IPS DF 4.7 (cell line): ENCODE results near the gene RPS3.

Experiments
- DNase-seq: peaks from one replicate; pipeline ENCODE4 v3.0.0-alpha.2; 2013; ENCODE audit warnings: low spot score; ENCODE audit errors: extremely low read depth

RPS3 gene

GRCh38 chr11:75434886-75435570, 35.7 kb downstream of the RPS3 start:
- no peak for DNase-seq

DNA sequence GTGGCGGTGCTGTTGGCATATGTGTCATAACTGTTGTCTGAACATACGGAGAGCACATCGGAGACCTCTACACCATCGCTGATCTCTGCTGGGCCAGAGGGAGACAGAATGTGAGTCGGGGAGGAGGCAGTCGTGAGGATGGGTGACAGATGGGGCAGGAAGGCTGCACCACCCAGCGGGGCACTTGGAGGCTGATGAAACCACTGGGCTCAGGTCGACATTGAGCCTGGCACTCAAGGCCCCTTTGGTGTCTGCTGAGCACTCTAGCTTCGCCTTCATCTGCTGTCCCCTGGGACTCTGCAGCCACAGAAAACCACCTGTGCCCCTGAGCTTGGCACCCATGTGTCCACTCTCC, 36.2 kb downstream of the RPS3 start:
- no peak for DNase-seq

DNA sequence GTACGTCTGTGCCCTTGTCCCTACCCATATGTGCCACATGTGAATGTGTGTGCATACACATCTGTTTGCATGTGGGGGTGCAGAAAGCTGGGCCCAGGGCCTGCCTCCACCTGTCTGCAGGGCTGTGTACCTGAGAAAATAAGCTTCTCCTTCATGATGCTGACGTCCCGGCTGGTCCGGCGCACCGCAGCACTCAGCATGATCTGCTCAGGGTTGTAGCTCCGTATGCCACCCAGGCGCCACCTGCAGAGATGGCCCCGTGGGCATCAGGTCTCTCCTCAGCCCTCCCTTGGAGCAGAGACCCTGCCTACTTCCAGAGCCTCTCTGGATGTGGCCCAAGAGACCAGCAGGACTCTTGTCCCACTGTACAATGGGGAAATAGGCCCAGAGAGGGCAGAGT, 37.5 kb downstream of the RPS3 start:
- no peak for DNase-seq

DNA sequence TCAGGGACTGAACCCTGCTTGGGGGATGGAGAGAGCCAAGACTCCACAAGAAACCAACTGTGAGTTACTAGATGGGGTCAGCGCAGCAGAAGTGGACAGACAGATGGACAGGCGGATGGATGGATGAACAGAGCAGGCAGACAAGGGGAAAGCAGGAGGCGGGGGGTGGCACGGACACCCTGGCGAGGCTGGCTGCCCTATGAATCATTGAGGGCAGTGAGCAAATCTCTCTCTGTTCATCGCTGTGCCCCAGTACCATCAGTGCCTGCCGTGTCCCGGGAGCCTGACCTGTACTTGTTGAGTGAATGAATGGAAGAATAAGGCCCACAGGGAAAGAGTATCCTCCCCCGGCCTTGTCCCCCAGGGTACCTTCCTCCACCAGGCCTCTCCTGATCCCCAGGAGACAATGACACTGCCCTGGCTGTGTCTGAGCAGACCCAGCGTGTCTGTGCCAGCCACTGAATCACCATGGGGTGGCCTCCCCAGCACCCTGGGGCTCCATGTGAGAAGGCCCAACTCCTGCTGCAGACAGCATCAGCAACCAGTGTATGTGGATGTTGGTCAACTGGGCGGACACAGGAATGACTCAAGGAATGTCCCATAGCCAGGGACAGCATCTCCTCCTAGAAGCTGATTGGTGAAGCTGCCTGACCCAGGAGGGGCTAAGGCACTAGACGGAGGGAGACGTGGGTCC, 38.8 kb downstream of the RPS3 start:
- DNase-seq = no peak

- no peak for DNase-seq
These were observed 39.7 kb downstream of the RPS3 start for GRCh38 chr11:75439026-75439425.

DNA sequence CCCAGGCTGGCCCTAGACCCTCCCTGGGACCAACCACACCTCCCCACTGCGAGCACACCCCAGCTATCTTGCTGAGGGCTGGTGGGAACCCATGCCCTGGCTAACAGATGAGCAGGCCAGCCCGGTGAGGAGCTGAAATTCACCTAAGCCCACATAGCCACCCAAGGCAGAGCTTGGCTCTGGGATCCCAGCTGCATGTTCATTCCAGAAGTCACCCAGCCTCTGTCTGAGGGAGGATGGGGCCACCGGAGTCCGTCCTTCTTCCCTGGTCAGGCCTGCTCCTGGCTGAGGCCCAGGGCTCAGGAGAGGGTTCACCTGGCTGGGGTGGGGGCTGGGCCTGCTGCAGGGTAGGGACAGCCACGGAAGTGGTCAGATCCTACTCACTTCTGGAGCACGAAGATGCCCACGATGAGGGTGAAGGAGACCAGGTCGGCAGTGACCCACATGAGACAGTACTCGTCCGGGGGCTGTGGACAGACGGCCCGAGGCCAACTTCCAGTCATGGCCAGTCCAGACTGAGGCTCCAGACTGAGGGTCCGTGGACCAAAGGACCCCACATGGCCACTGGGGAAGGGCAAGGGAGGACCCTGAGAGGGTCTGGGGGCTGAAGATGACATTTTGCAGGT, 40.3 kb downstream of the RPS3 start:
- DNase-seq = no peak

- DNase-seq = no peak
These were observed 41.9 kb downstream of the RPS3 start for GRCh38 chr11:75440960-75441803.

- no peak for DNase-seq
These were observed 42.5 kb downstream of the RPS3 start for GRCh38 chr11:75441804-75442132.

DNA sequence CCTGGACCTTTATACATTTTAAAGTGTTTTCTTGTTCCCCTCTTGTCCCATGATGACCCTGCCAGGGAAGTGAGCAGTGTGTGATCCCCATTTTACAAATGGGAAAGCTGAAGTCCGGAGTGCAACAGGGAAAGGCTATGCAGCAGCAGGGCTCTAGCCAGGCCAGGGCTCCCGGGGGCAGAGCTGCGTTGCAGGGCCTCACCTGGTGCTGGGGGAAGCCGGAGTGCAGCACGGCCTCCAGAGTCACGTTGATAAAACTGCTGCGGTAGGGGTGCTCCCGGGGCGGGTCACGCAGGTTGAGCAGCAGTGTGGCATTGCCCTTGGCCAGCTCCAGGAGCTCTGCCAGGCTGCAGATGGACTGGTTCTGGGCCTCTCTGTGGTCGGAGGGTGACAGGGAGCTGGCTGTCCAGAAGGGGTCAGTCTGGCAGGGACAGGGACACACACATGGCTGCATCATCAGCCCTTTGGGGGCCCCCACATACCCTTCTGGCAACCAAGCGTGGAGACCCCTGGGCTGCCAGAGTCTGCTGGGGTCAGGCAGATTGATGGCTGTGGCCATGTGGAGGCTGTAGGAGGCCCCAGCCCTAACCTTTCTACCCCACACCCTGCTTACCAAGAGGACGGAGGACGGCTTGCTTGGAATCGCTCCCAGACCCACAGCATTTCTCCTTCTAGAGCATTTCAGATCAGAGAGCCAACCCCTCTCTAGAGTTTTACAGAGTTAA, 43.0 kb downstream of the RPS3 start:
- no peak for DNase-seq

DNA sequence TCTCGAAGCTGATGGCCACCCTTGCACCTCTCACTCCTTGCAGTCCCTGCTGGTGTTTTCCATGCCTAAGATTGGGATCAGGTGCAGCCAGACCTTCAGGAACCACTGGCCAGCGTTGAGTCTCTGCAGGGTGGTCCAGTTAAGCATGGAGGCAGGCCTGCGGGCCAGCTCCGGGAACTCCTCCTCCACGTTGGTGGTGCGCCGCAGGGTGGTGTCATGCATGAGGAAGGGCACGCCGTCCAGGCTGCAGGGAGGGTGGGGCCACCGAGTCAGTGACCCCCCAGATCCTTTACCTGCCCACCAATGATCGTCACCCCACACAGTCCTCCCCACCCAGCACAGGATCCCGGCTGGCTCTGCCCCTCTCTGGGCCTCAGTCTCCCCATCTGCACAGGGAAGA, 43.7 kb downstream of the RPS3 start:
- DNase-seq = no peak

DNA sequence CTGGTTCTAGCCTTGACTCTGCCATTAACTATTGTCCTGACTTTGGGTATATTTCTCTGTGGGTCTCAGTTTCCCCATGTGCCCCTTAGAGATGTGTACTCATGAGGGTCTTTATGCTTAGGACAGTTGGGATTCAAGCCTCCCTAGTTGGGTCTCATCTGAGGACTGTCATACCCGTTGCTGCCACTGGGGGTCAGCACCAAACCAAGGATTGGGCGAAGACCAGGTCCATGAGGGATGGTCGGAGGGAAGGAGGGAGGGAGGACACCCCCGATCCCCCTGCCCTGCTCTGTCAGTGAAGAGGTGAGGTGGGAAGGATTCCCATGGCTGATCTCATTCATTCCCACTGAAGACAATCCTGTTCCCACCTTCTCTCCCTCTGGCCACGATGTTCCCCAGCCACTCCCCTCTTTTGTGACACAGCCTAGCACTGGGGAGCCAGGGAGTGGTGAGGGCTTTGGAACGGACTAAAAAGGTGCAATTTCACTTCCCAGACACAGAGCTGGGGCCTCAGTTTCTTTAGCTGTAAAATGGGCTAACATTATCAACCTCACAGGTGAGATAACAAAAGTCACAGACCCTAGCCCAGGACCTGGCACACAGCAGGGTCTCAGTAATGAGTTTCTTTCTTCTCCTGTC, 46.1 kb downstream of the RPS3 start:
- no peak for DNase-seq

- DNase-seq = no peak
These were observed 48.1 kb downstream of the RPS3 start for GRCh38 chr11:75447415-75447814.

GRCh38 chr11:75449271-75449670, 50.0 kb downstream of the RPS3 start:
- no peak for DNase-seq

- DNase-seq = no peak
These were observed 50.5 kb downstream of the RPS3 start for GRCh38 chr11:75449776-75450175.

- no peak for DNase-seq
These were observed 50.9 kb downstream of the RPS3 start for GRCh38 chr11:75450236-75450635.

DNA sequence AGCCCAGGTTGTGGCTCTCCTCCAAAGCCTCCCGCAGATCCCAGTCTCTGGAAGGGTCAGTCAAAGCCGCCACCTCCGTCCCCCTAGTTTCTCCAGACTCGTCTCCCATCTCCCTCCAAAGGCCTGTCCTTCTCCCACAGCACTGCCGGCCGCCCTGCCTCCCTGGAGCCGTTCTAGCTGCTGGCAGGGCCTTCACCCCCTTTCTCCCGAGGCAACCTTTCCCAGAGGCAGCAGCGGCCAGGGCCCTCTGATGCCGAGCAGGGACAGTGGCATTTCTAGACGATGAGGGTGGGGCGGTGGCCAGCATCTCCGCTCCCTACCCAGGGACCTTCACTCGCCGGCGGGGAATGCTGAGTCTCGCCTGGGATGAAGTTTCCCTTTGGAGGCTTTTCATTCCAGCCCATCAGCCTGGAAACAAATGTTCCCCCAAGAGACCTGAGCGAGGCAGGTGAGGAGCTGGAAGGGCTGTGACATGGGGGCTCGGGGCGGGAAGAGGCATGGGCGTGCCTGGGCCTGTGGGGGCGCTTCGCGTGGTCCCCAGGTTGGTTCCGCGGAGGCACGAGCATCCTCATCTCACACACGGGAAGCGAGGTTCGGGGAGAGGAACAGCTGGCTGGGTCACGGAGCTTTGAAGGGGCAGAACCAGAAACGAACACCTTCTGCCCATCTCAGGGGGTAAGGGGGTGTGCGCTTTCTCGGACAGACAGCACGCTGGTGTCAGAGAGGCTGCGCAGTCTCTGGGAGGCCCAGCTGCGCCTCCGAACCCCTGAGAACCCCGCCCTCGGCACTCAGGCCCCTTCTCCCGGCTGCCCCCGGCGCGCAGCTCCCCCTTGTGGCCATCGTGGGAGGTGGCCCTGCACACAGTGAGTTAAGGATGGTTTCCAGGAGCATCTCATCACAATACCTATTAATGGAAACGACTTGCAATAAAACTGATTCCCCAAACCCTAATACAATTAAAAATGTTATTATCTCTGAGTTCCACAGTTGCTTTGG, 51.8 kb downstream of the RPS3 start:
- DNase-seq = no peak

GRCh38 chr11:75453916-75454655, 54.8 kb downstream of the RPS3 start:
- no peak for DNase-seq

- no peak for DNase-seq
These were observed 55.7 kb downstream of the RPS3 start for GRCh38 chr11:75454987-75455386.
